NCI-H446 (cell line): ENCODE data around the gene NPDC1.
"Not testable (repeated sequence)": the region's sequence is repeated elsewhere in the genome, so short reads cannot be mapped to it uniquely, and the experiment has no call there.

Experiments used
- DNase-seq, 2 experiments: peaks; one replicate each; lab custom pipeline; 2025; lab: John Stamatoyannopoulos, UW

Gene NPDC1

DNA sequence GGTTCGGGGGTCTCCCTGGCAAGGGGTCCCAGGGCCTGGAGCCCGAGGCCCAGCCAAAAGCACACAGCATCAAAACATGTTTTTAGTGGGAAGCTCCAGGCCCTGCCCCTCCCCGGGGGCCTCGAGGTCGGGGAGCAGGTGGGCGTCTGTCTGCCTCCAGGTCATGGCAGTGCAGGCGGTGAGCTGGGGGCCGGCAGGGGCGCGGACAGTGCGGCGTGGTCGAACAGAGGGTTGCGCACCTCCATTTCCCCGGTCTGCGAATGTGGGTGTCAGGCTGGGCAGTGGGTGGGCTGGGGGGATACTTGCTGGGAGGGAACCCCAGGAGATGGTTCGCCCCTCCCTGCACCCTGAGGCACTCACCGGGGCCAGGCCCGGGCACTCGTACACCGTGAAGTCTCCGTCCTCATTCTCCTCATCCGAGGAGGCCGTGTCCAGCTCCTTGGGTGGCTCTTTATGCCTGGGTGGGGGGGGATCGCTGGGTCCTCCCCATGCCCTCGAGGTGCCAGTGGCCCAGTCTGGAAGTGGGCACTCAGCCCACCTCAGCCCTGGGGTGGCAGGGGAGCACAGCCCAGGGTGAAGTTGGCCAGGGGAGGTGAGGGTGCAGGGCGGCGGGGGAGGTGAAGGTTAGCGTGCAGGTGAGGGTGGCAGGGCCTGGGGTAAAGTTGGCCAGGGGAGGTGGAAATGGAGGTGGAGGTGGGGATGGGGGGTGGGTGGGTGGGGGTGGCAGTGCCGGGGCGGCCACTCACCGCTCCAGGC, 6.2 kb downstream of the NPDC1 start:
- DNase-seq: no peak

DNA sequence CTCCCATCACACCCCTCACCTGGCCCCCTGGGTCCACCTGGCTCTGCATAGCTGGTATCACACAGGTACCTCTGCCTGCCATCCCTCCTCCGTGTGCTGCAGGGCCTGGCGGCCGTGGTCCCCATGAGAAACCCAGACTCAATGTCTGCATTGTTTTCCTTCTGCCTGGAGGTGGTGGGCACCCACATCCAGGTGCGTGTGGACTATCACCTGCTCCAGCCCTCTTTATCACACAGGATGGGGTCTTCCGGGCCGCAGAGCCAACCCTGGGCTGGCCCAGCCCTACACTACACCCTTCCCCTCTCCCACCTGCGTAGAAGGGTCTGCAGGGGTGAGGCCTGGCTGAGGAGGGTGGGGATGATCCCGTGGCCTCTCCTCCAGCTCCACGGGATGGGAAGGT, 7.1 kb downstream of the NPDC1 start:
- no peak for DNase-seq

DNA sequence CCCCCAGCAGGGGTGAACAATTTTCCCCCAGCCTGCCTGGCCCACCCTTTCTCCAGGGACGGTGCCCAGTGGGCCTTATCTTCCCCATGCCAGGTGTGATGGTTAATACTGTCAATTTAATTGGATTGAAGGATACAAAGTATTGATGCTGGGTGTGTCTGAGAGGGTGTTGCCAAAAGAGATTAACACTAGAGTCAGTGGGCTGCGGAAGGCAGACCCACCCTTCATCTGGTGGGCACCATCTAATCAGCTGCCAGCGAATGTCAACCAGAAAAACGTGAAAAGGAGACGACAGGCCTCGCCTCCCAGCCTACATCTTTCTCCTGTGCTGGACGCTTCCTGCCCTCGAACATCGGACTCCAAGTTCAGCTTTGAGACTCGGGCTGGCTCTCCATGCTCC, 8.5 kb downstream of the NPDC1 start:
- DNase-seq: no peak

DNA sequence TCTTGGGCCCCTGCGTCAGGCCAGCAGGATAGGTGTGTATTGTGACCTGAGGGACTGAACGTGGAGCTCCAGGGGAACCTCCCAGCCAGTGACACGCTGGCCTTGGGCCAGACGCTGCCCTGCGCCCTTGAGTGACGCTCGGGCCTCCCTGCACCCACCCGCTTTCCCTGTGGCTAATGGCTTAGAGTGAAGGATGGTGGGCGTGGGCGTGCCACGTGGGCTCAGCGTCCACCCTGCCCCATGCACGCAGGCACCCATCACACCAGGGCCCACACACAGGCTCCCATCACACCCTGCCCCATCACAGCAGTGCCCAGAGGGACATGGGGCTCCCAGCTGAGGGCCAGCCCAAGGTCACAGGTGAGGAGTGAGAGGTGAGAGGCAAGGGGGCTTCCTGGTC, 8.9 kb downstream of the NPDC1 start:
- no peak for DNase-seq

DNA sequence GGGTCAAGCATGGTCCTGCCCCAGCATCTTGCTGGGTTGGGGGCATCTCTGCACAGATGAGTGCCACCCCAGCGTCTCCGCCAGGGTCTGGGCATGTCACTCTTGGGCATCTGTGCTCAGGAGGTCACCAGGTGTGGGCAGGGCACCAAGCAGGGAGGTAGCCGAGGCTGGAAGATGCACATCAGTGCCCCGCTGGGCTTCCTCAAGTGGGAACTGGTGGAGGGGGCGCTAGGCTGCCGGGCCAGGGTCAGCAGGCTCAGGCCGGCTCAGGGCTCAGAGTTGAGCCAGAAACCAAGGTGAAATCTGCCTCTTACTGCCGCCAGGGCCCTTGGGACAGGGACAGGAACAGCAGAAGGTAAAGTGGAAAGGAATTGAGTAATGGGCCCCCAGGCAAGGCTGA, 10.0 kb downstream of the NPDC1 start:
- DNase-seq: no peak

DNA sequence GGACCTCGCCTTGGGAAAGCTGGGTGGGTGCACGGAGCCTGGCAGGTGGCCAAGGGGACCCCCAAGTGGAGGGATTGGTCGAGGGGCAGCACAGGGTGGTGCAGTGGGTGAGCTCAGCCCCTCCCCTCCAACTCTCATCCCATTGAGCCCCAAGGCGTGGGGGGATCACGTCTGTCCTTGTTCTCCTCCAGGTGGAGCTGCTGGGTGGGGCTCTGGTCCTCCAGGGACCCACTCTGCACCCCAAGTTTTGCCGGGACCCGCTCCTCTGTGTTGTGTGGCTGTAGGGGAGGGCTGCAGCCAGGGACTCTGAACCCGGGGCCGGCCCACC, 10.5 kb downstream of the NPDC1 start:
- no peak for DNase-seq

DNA sequence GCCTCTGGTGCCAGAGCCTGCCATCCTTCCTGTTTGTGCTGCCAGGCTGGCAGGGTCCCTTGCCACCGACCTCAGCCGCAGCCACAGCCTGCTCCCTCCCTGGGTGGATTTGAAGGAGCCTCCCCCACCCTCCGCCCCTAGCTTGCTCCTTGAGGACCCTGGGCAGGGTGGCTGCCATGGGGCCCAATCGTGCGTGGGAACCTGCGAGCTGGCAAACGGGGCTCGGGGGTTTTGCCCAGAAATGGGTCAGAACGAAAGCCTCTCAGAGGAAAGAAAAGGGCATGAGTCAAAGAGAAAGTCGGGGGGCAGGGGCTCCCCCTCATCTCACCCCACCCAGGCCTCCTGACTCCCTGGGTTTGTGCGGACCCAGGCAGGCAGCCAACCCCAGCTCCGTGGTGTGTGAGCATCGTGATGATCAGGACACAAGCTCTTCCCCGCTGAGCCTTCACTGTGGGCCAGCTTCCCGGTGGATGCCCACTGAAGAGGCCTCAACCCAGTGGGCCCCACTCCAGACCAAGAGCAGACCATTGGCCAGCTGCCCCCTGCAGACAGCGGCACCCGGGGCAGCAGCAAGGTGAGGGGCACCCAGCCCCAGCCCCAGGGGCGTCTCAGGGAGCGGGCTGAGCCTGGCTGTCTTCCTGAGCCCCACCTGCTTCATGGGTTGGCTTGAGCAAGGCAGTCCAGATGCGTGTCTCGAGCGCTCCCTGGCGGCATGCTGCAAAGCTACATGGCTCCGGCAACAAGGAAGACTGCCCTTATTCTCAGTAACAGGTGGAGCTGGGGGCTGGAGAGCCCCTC, 11.1 kb downstream of the NPDC1 start:
- DNase-seq: peak; percentile 8 to 77

DNA sequence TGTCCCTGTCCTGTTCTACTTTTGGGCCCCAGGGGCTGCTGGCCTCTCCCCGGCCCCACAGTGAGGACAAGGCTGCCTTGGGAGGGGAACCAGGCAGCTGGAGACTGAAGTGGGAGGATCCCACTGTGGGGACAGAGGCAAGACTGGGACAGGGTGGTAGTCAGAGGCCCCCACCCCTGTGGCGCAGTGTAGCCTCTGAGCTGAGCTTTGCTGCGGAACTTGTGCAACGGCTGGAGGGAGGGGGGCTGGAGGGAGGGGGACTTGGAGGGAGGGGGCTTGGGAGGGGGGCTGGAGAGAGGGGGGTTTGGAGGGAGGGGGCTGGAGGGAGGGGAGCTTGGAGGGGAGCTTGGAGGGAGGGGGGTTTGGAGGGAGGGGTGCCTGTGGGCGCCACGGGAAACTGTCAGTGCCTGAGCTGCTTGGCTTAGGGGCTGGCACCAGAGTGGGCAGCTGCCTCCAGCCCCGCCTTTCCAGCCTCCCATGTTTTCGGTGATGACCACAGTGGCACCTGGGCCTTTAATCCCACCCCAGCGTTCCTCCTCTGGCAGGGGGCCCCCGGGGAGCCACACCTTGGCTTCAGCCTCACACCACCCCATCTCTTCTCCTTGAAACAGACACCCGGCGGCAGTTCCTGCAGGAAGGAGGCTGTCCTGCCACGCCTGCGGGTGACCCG, 11.8 kb downstream of the NPDC1 start:
- no peak for DNase-seq

DNA sequence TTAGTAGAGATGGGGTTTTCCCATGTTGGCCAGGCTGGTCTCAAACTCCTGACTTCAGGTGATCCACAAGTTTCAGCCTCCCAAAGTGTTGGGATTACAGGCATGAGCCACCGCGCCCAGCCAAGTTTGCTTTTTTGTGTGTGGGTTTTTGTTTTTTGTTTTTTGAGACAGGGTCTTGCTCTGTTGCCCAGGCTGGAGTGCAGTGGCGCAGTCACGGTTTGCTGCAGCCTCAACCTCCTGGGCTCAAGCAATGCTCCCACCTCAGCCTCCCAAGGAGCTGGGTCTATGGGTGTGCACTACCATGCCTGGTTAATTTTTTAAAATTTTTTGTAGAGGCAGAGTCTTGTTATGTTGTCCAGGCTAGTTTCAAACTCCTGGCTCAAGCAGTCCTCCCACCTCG, 12.5 kb downstream of the NPDC1 start:
- DNase-seq: not testable (repeated sequence)

DNA sequence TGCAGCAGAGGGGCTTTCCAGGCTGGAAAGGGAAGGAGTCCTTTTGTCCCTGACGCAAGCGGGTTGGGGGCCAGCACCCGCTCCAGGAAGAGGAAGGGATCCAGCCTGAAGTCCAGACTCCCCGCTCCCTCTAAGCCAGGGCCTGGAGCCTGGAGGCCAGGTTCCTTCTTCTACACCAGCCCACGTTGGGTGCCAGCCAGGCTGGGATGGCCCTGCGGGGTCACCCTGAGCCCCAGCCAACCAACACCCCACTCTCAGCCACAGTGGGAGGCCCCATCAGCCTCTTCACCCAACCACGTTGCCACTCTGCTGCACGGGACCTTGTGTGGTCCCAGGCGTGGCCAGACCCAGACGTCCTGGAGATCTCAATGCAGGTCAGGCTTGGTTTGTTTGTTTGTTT, 13.1 kb downstream of the NPDC1 start:
- DNase-seq: no peak

DNA sequence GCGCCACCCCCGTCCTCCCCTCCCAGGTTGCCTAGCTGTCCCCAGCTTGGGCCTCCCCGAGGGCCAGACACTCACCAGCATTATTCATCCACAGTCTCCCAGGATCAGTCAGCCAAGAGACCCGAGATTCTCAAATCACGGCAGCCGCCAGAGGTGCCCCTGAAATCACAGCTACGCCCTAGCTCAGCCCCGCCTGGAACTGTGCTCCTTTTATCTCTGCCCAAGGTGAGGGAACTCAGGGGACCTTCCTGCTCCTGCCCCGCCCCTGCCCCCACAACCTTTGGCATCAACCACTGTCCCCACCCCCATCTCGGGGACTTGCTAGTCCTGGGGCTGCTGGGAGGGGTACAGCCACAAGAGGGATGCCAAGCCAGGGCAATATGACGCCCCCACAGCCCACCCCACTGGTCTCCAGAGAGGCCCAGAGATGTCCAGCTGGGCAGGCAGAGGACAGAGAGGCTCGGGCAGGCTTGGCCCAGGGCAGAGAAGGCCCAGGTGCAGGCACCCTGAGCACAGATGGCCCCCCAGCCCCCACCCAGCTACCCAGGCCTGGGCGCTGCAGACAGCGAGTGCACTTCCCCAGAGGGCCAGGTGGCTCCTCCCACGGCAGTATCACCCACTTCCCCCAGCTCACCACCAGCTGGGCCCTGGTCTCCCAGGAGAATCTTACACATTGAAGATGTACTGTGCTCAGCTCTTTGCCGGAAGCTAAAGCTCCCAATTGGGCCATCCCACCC, 13.9 kb downstream of the NPDC1 start, which contains the start of gene FUT7:
TSS of gene FUT7 (minus strand) at position 185 of the 737 bp plus-strand sequence. CDS start at position 88, 97 bp downstream.
- DNase-seq: no peak

DNA sequence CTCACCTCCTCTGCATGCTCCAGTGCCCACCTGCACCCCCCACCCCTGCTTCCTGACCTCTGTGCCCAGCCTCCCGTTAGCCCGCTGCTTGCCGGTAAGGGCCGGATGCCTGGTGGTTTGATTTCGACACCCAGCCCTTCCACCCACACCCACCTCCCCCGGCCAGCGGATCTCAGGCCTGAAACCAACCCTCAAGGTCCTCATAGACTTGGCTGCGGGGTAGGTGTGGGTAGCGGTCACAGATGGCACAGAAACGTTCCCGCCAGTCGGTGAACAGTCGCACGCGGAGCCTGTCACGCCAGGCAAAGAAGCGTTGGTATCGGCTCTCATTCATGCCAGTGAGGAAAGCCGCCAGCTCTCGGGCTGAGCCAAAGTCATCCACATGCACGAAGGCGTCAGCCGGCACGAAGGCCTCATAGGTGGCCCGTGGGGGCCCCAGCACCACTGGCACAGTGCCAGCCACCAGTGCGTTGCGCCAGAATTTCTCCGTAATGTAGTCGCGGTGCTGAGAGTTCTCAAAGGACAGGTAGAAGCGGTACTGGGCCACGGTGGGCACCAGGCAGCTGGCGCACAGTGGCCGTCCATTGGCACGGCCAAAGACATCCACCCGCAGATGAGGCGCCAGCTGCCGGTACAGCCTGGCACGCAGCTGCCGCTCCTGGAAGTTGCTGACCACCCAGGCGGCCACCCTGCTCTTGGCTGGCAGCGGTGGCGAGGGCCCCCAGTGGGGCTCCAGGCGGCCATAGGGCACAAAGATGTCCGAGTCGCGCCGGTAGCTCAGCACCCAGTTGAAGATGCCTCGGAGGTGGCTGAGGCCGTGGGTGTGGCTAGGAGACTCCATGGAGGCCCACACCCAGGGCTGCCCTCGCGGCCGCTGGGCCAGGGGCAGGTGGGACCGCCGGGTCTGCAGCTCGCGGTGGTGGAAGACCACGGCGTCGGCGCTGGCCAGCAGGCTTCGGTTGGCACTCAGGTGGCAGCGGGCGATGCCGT, 15.1 kb downstream of the NPDC1 start:
- no peak for DNase-seq

DNA sequence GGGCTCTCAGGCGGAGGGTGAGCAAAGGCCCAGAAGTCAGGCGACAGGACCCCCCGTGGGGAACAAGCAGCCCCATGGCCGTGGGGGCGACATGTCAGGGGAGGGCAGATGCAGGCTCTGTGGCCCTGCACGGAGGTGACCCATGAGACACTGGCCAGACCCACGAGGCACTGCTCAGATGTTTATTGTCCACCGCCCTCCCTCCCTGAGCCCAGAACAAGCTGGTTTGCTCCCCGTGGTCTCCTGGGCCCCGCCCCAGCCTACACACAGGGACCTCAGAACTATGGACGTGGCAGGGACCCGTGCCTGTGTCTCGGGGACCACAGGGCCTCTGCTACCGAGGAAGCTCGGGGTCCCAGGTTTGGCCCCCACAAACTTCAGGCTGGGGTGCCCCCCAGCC, 16.0 kb downstream of the NPDC1 start:
- no peak for DNase-seq

DNA sequence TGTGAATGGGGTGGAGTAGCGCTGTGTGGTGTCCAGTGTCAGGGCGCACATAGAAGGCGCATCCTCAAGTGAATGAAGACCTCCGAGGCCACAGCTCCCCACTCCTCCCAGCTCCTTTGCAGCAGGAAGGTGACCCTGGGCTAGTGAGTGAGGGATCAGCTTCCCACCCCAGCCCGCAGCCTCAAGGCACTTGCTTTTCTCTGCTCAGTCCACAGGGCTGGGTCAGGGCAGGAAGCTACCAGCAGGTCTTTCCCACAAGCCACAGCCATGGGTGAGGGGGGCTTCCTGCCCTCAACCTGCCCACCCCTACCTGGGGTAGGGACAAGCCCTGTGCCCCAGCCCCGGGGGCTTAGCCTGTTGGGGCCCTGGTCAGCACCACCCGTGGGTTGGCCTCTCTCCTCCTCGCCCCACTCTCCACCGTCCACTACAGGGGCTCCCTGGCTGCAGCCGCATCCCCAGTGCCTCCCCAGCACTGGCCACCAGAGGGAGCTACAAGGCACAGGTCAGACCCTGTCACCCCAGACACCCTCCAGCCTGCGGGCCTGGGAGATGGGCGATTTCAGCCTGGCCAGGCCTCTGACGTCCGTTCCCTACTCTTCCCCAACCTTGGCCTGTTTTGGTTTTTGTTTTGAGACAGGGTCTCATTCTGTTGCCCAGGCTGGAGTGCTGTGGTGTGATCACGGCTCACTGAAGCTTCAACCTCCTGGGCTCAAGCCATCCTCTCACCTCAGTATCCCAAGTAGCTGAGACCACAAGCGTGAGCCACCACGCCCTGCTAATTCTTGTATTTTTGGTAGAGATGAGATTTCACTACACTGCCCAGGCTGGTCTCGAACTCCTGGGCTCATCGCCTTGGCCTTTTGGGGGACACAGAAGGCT, 16.7 kb downstream of the NPDC1 start:
- DNase-seq: peak in 1 of 2 experiments; percentile 33

DNA sequence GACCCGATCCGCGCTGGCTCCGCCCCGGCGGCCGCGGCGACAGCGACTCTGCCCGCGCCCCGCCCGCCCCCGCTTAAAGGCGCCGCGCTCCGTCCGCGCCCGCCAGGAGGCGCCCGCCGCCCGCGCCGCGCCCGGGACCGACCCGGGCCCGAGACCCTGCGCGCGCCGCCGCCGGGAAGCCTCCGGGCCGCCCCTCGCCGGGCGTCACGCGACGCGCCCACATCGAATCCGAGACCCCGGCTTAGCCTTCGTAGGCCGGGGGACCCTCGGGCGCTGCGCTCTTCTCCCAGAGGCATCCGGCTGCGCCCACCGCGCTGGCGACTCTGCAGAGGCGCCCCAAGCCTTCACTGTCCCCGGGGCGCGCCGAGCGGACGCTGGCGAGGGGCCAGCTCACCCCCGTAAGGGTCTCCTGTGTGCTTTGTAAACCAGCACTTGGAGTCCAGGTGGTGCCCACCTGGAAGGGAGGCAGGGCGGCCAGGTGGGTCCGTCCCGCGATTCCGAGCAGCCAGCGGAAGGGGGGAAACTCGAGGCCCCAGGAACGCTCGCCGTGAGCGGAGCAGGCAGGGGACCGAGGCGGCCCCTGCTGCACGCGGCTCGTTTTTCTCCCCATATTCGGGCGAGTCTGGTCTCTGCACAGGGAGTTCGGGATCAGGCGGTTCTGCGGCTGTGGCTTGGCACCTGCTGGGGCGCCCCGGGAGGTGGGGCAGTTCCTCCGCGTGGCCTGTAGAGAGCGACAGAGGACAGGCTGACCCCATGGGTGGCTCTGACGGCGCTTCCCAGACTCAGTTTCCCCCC, 17.5 kb downstream of the NPDC1 start:
- peak in 1 of 2 experiments; percentile 60 for DNase-seq

DNA sequence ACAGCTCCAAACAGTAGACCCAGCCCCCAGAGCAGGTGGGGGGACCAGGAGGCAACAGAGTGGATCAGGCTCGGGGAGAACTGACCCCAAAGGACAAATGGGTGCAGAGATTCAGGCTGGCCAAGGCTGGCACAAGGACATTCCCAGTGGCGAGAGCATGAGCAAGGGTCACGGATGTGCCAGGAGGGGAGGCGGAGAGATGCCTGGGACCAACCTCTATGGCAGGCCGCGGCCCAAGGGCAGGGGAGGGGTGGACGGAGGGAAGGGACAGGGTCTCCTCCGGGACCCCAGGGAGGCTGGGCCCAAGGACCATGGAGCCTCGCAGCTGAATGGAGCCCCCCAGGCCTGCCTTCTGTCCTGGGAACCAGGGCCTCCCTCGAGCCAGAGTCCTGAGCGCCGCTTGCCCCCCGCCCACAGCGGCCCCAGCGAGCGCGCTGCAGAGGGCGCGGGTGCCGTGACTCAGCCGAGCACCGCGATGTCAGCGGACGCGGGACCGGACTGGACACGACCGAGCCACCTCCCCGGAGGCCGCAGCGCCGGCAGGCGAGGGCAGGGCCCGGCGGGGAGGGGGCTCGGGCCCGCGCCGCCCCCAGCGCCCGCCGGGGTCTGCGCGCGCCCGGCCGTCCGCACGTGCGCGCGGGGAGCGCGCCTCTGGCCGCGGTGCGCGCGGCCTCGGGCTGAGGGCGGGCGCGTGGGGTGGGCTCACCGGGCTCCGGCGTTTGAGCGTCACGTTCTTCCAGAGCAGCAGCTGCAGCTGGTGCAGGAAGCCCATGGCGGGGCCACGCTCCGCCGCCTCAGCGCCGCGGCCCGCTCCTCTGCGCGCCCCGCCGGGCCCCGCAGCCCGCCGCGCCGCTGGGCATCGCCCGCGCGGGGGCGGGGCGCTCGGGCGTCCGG, 18.4 kb downstream of the NPDC1 start, which contains the start of gene ABCA2:
TSS of gene ABCA2 (minus strand) at position 869 of the 894 bp plus-strand sequence. CDS start at position 772, 97 bp downstream.
- DNase-seq: no peak

DNA sequence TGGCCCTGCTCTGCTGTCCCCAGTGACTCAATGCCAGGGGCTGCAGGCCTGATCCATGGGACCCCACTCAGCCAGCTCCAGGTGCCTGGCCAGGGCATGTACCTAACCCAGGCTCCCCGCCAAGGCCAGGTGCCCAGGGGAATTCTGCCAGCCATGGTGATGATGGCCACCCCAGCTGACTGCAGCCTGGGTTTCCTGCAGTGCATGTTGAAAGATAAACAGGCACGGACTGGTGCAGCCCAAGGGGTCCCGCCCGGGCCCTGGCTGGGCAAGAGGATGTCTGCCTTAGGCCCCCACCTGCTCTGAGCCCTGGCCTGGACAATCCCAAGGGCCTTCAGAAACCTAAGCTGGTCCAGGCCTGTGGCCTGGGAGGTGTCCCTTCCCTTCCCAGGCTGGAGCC, 19.1 kb downstream of the NPDC1 start:
- no peak for DNase-seq

DNA sequence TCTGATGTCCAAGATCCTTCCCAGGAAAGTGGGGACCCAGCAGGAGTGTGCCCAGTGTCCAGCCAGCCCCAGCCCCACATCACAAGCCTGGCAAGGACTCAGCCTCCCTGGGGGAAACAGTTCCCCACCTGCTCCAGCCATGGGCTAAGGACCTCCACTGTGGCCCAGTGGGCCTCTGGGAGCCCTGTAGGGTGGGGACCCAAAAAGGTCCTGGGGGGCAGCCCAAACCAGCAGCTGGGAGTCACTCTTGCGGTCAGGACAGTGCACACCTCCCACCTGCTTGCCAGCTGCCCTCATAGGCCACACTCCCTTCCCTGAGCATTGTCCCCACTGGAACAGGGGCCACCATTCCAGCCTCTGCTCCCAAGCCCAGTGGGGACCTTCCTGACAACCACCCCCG, 19.6 kb downstream of the NPDC1 start:
- DNase-seq: no peak
